ENCODE data around the gene FUT1. TPM values are rescaled to one million over a fixed set of nuclear protein-coding genes. Genes with fewer than 3 reads are reported as not detected.

Gene FUT1
- total RNA-seq, 2 donors from 2014 or later: 0.07 to 0.16 TPM

- no peak overlapping the region for H3K4me3 Mint-ChIP-seq
- ATAC-seq (peak; percentile 84), DNase-seq (peak in 1 of 3 donors; percentile 43)
- H3K27ac Mint-ChIP-seq: no peak overlapping the region
- no peaks in the 10 kb centered on the region for H3K36me3 Mint-ChIP-seq (ENCODE audit: low read depth)
- H3K27me3 Mint-ChIP-seq: no peaks in the 10 kb centered on the region
- no peaks in the 10 kb centered on the region for H3K9me3 ChIP-seq (ENCODE audit: control insufficient read depth, low read length, poor library complexity, severe bottlenecking)
- H3K4me1 Mint-ChIP-seq: peaks cover 9% of the 10 kb centered on the region
Measured at GRCh38 chr19:48745208-48745995, 7.0 kb downstream of the FUT1 start.

DNA sequence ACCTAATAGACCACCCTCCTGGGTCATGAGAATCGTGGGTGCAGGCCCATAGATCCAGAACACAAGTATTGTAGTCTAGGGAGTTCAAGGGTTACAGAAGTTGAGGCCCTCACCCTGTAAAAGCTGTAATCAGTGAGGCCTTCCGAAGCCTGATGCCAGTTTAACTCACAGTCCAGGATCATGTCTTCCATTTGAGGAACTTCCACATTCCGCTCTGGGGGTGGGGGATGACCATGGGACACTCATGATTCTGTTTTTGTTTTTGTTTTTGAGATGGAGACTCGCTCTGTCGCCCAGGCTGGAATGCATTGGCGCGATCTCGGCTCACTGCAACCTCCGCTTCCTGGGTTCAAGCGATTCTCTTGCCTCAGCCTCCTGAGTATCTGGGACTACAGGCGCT is 10.3 kb downstream of the FUT1 start:
- H3K27me3 Mint-ChIP-seq: no peaks in the 10 kb centered on the region
- no peak overlapping the region for H3K27ac Mint-ChIP-seq
- DNase-seq (no peak), ATAC-seq (no peak)
- no peak overlapping the region for H3K4me3 Mint-ChIP-seq
- H3K36me3 Mint-ChIP-seq (ENCODE audit: low read depth): no peaks in the 10 kb centered on the region
- no peaks in the 10 kb centered on the region for H3K9me3 ChIP-seq (ENCODE audit: control insufficient read depth, low read length, poor library complexity, severe bottlenecking)
- H3K4me1 Mint-ChIP-seq: peaks cover 17% of the 10 kb centered on the region

DNA sequence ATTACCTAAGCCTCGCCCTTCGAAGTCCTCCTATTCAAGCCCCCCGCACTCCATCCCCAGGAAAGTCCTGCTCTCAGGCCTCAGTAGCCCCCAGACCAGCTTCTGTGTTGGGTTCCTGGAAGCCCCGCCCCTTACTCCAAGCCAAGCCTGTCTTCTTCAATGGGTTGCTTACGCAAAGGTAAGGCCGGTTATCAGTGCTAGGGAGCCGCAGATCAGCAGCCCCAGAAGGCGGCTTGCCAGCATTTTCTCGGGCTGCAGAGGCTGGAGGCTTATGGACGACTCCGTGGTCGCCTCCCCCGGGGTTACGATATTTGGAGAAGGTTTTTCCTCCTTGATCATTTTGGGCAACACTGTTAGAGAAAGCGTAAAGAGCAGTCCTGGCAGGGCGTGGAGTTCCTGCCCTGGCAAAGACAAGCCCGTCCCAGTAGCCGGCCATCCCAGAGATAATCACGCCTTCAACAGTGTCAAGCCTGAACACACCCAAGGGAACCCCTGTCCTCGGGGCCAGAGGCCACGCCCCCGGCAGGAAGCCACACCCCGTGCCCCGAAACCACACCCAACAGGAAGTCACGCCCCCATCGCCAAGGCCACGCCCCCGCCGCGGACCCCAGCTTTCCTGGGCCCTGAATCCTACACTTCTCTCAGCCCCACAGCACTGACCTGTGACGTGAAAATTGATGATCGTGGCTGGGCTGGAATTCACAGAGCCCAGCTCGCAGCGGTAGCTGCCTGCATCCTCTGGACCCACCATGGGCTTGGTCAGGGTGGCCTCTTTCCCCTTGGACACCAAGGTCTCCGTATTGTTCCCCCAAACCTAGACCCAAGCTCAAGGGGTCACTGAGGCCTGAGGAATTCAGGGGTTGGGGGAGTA is 11.1 kb downstream of the FUT1 start:
- Mint-ChIP-seq H3K27ac (no peak overlapping the region), H3K4me3 (peak overlapping the region; percentile 41)
- DNase-seq: no peak

GRCh38 chr19:48740164-48740972 is 12.1 kb downstream of the FUT1 start, which contains the start of gene RASIP1:
Gene RASIP1, minus strand, starts transcription at chr19:48740610. Its CDS starts 328 bp downstream, at chr19:48740282.
- H3K4me1 Mint-ChIP-seq: peaks cover 13% of the 10 kb centered on the region
- no peak within 1 kb of the TSS for H3K27ac Mint-ChIP-seq
- H3K4me3 Mint-ChIP-seq: peak within 1 kb of the TSS; percentile 65
- H3K27me3 Mint-ChIP-seq: no peaks in the 10 kb centered on the region
- DNase-seq (no peak), ATAC-seq (no peak)
- H3K36me3 Mint-ChIP-seq (ENCODE audit: low read depth): no peaks in the 10 kb centered on the region
- H3K9me3 ChIP-seq (ENCODE audit: control insufficient read depth, low read length, poor library complexity, severe bottlenecking): no peaks in the 10 kb centered on the region

More for the DNA sequence above, 11.1 kb downstream of the FUT1 start:
- ATAC-seq: no peak
- no peaks in the 10 kb centered on the region for H3K36me3 Mint-ChIP-seq (ENCODE audit: low read depth)
- no peaks in the 10 kb centered on the region for H3K27me3 Mint-ChIP-seq
- H3K4me1 Mint-ChIP-seq: peaks cover 17% of the 10 kb centered on the region
- no peaks in the 10 kb centered on the region for H3K9me3 ChIP-seq (ENCODE audit: control insufficient read depth, low read length, poor library complexity, severe bottlenecking)

DNA sequence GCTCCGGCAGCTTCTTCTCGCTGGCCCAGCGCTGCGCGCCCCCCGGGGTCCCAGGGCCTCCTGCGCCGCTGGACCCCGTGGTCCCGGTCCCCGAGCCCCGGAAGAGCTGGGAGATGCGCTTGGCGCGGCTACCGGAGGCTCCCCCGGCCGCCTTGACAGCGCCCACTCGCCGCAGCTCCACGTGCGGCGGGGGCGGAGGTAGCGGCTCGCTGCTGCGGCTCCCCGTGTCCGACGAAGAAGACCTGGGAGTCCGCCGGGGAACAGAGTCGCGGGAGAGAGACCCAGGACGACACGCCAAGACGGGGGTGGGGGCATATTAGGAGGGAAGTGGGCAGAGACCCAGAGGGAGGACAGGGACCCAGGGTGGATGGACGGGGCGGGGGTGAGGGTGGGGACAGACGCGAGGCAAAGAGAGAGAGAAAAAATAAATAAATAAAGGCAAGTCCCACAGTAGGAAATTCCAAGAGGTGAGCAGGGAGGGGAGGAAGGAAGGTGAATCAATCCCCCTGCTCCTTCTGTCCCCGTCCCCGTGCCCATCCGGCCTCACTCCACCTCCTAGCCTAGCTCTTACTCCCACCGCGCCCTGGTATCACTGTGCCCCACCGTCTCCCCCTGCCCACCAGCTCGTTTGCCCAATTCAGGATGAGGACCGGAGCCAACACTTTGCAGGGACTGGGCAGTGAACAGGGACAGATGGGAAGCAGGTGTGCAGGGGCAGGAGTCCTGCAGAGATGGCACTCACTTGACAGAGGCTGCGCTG is 12.9 kb downstream of the FUT1 start:
- H3K27me3 Mint-ChIP-seq: no peaks in the 10 kb centered on the region
- ATAC-seq: no peak
- no peak for DNase-seq
- H3K27ac Mint-ChIP-seq: no peak overlapping the region
- H3K4me3 Mint-ChIP-seq: peak overlapping the region; percentile 65
- H3K9me3 ChIP-seq (ENCODE audit: control insufficient read depth, low read length, poor library complexity, severe bottlenecking): no peaks in the 10 kb centered on the region
- H3K36me3 Mint-ChIP-seq (ENCODE audit: low read depth): no peaks in the 10 kb centered on the region
- H3K4me1 Mint-ChIP-seq: peaks cover 13% of the 10 kb centered on the region

- peak; percentile 94 for ATAC-seq
- Mint-ChIP-seq H3K4me1 (peaks cover 13% of the 10 kb centered on the region), H3K27me3 (no peaks in the 10 kb centered on the region), H3K36me3 (ENCODE audit: low read depth) (no peaks in the 10 kb centered on the region), H3K4me3 (peak overlapping the region; percentile 60), H3K27ac (no peak overlapping the region)
- no peaks in the 10 kb centered on the region for H3K9me3 ChIP-seq (ENCODE audit: control insufficient read depth, low read length, poor library complexity, severe bottlenecking)
- DNase-seq: peak; percentile 86 to 97 (median 92)
Measured at GRCh38 chr19:48738557-48739403, 13.7 kb downstream of the FUT1 start.

DNA sequence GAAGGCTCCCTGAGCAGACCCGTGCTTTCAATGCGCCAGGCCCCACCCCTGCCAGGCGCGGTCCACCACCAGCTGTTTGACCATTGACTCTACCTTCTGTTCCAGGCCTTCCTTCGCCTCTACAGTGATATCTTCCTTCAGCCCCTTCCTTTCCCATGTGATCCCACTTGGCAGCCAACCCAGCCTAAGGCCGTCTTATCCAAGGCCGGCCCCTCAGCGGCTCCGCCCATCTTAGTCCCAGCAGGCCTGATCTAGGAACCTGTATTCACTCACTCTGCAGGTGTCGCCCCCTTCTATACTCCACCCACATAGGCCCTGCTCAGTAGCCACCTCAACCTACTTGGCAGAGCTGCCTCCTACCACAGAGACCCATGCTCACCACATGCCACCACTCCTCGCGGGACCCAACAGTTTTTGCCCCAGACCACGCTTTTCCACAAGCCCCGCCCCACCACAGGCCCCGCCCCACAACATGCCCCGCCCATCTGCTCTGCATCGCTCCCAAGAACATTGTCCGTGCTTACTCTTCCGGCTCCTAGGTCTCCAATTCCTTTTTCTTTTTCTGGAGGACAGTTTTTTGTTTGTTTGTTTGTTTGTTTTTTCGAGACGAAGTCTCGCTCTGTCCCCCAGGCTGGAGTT is 15.0 kb downstream of the FUT1 start:
- no peaks in the 10 kb centered on the region for H3K36me3 Mint-ChIP-seq (ENCODE audit: low read depth)

DNA sequence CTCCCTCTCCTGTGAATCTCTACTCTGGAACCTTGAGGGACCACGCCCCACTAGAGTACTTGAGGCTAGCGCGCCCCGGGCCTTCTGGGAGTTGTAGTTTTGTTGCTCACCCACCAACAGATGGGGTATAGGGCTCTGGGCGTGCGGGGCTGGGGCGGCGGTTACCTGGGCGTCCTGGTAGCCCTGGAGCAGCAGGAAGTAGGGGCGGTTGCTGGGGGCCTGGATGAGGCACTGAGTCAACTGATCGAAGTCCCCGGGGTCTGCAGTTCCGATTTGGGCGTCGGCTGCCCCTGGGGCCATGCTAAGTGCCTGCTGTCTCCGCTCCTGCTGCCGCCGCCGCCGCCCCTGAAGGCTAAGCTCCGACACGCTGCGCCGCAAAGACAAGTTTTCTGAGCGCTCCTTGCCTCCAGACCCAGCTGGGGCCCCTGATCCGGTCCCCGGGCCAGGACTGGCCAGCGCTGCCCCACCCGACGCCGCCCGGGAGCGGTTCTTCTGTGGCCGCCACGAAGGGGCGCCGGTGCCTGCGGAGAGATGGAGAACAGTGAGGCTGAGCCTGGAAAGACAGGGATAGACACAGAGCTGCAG is 17.3 kb downstream of the FUT1 start:
- H3K4me1 Mint-ChIP-seq: peaks cover 8% of the 10 kb centered on the region
- no peak for ATAC-seq

More for the DNA sequence above, 15.0 kb downstream of the FUT1 start:
- Mint-ChIP-seq H3K4me3 (peak overlapping the region; percentile 5), H3K27ac (no peak overlapping the region), H3K4me1 (peaks cover 13% of the 10 kb centered on the region), H3K27me3 (peaks cover 6% of the 10 kb centered on the region)
- ATAC-seq (no peak), DNase-seq (no peak)
- H3K9me3 ChIP-seq (ENCODE audit: control insufficient read depth, low read length, poor library complexity, severe bottlenecking): no peaks in the 10 kb centered on the region

GRCh38 chr19:48734625-48735024 is 17.8 kb downstream of the FUT1 start:
- Mint-ChIP-seq H3K27me3 (peaks cover 8% of the 10 kb centered on the region), H3K4me3 (no peak overlapping the region), H3K27ac (no peak overlapping the region), H3K36me3 (ENCODE audit: low read depth) (no peaks in the 10 kb centered on the region), H3K4me1 (peaks cover 4% of the 10 kb centered on the region)
- H3K9me3 ChIP-seq (ENCODE audit: control insufficient read depth, low read length, poor library complexity, severe bottlenecking): no peaks in the 10 kb centered on the region
- no peak for DNase-seq
- ATAC-seq: no peak

More for the DNA sequence above, 17.3 kb downstream of the FUT1 start:
- H3K9me3 ChIP-seq (ENCODE audit: control insufficient read depth, low read length, poor library complexity, severe bottlenecking): no peaks in the 10 kb centered on the region
- H3K36me3 Mint-ChIP-seq (ENCODE audit: low read depth): no peaks in the 10 kb centered on the region
- DNase-seq: no peak
- no peak overlapping the region for H3K4me3 Mint-ChIP-seq
- H3K27ac Mint-ChIP-seq: no peak overlapping the region
- peaks cover 8% of the 10 kb centered on the region for H3K27me3 Mint-ChIP-seq

DNA sequence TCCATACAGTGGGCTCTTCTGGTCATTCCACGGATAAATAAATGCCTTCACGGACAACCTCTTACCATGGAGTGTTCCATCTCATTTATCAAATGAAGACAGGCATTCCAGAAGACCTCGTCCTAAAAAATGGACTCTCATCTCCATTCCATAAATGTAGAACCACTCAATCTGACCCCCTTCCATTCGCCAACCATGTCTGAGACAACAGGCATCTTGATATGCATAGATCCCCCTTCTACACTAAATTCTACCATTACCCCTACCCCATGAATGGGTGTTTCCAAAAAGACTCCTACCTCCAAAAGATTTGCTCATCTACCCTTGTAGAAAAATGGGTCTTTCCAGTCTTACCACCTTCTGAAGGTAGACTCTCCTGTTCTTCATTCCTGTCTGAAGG is 21.0 kb downstream of the FUT1 start:
- H3K4me3 Mint-ChIP-seq: no peak overlapping the region
- no peak for ATAC-seq

More for the DNA sequence above, 21.0 kb downstream of the FUT1 start:
- no peak for DNase-seq
- Mint-ChIP-seq H3K4me1 (peaks cover 3% of the 10 kb centered on the region), H3K27me3 (peaks cover 8% of the 10 kb centered on the region), H3K27ac (no peak overlapping the region), H3K36me3 (ENCODE audit: low read depth) (peaks cover 4% of the 10 kb centered on the region)
- H3K9me3 ChIP-seq (ENCODE audit: control insufficient read depth, low read length, poor library complexity, severe bottlenecking): no peaks in the 10 kb centered on the region

Data from T-helper 17 cell (primary cell).